Measurements from ENCODE around the gene C1orf167.

DNA sequence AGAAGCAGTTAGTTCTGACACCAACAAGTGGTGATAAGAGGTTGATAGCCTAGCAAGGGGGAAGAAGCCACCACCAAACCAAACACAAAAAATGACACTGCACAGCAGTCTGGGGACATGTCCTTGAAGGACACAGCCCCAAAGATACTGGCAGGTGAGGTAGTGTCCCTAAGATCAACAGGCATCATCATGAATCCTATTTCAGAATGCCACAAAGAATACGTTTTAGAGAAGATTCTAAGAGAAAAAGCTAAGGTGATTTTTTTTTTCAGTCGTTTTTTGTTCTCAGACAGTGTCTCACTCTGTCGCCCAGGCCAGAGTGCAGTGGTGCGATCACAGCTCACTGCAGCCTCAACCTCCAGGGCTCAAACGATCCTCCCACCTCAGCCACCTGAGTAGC, 24.2 kb downstream of the C1orf167 start:
- TF ChIP-seq, protein P1, sequence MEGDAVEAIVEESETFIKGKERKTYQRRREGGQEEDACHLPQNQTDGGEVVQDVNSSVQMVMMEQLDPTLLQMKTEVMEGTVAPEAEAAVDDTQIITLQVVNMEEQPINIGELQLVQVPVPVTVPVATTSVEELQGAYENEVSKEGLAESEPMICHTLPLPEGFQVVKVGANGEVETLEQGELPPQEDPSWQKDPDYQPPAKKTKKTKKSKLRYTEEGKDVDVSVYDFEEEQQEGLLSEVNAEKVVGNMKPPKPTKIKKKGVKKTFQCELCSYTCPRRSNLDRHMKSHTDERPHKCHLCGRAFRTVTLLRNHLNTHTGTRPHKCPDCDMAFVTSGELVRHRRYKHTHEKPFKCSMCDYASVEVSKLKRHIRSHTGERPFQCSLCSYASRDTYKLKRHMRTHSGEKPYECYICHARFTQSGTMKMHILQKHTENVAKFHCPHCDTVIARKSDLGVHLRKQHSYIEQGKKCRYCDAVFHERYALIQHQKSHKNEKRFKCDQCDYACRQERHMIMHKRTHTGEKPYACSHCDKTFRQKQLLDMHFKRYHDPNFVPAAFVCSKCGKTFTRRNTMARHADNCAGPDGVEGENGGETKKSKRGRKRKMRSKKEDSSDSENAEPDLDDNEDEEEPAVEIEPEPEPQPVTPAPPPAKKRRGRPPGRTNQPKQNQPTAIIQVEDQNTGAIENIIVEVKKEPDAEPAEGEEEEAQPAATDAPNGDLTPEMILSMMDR (IDR thresholded peaks at IDR 0.05; ENCODE audit: low read depth, low read length), result no peak
- no peak for TF ChIP-seq EZH2phosphoT487 (IDR thresholded peaks at IDR 0.05; ENCODE audit: low read depth)

Measured in OCI-LY3 (cell line).